Stomach smooth muscle (tissue), 2 donors: ENCODE measurements around the gene SMC1A.
A peak's percentile ranks its signal among the peaks of the same experiment; 100 is the strongest.

Experiments
- H3K27ac ChIP-seq: one replicate; pipeline ENCODE4 v1.7.0; 2013; ENCODE audit warnings: mild to moderate bottlenecking, low read length, inconsistent platforms
- H3K27me3 ChIP-seq, 2 donors: one replicate each; pipeline ENCODE4 v1.7.0; 2013; ENCODE audit warnings: low read length in 2 of 2; ENCODE audit not compliant: insufficient read depth in 2 of 2, control insufficient read depth in 1 of 2
- H3K36me3 ChIP-seq, 2 donors: one replicate each; pipeline ENCODE4 v1.7.0; 2013; ENCODE audit warnings: low read length in 2 of 2; ENCODE audit not compliant: control insufficient read depth in 2 of 2, insufficient read depth in 2 of 2
- H3K4me1 ChIP-seq: one replicate; pipeline ENCODE4 v1.7.0; 2013; ENCODE audit warnings: low read length; ENCODE audit not compliant: control insufficient read depth, insufficient read depth
- H3K4me3 ChIP-seq, 2 donors: one replicate each; pipeline ENCODE4 v1.7.0; 2013; ENCODE audit warnings: low read length in 2 of 2
- H3K9ac ChIP-seq, 2 donors: one replicate each; pipeline ENCODE4 v1.7.0; 2013; ENCODE audit warnings: low read length in 2 of 2, mild to moderate bottlenecking in 1 of 2
- H3K9me3 ChIP-seq, 2 donors: one replicate each; pipeline ENCODE4 v1.7.0; 2013; ENCODE audit warnings: low read length in 2 of 2; ENCODE audit not compliant: control insufficient read depth in 2 of 2
- donor health status: healthy.
- donor health status: Pancreatic carcinoma.

Gene SMC1A

GRCh38 chrX:53441531-53442321 is 19.3 kb upstream of the SMC1A start:
- H3K9ac ChIP-seq = peak overlapping the region; percentile 29 to 55
- peaks cover 16% of the 10 kb centered on the region for H3K4me1 ChIP-seq
- no peak overlapping the region for H3K27ac ChIP-seq
- no peaks in the 10 kb centered on the region for H3K9me3 ChIP-seq
- peak overlapping the region; percentile 71 for H3K4me3 ChIP-seq
- no peaks in the 10 kb centered on the region for H3K36me3 ChIP-seq
- peaks cover 0 to 19% of the 10 kb centered on the region in 2 donors for H3K27me3 ChIP-seq

- H3K27ac ChIP-seq = no peak overlapping the region
- H3K36me3 ChIP-seq = no peaks in the 10 kb centered on the region
- peak overlapping the region; percentile 71 for H3K4me3 ChIP-seq
- peaks cover 0 to 15% of the 10 kb centered on the region in 2 donors for H3K27me3 ChIP-seq
- peak overlapping the region; percentile 21 to 51 for H3K9ac ChIP-seq
- no peaks in the 10 kb centered on the region for H3K9me3 ChIP-seq
- H3K4me1 ChIP-seq = peaks cover 16% of the 10 kb centered on the region
Measured at GRCh38 chrX:53440621-53441517, 18.4 kb upstream of the SMC1A start.

GRCh38 chrX:53440101-53440500 is 17.6 kb upstream of the SMC1A start:
- H3K27ac ChIP-seq = no peak overlapping the region
- H3K9me3 ChIP-seq = no peaks in the 10 kb centered on the region
- peaks cover 16% of the 10 kb centered on the region for H3K4me1 ChIP-seq
- peaks cover 0 to 15% of the 10 kb centered on the region in 2 donors for H3K27me3 ChIP-seq
- no peak overlapping the region for H3K4me3 ChIP-seq
- H3K36me3 ChIP-seq = no peaks in the 10 kb centered on the region
- peak overlapping the region in 1 of 2 donors; percentile 51 for H3K9ac ChIP-seq

- Histone ChIP-seq H3K9ac (no peak overlapping the region), H3K9me3 (no peaks in the 10 kb centered on the region), H3K4me3 (no peak overlapping the region), H3K36me3 (no peaks in the 10 kb centered on the region), H3K27ac (no peak overlapping the region), H3K4me1 (peaks cover 22% of the 10 kb centered on the region), H3K27me3 (peaks cover 0 to 15% of the 10 kb centered on the region in 2 donors)
Measured at GRCh38 chrX:53438832-53439230, 16.4 kb upstream of the SMC1A start.

GRCh38 chrX:53438174-53438831 is 15.8 kb upstream of the SMC1A start:
- no peak overlapping the region for H3K27ac ChIP-seq
- no peaks in the 10 kb centered on the region for H3K9me3 ChIP-seq
- H3K9ac ChIP-seq = no peak overlapping the region
- H3K36me3 ChIP-seq = no peaks in the 10 kb centered on the region
- no peak overlapping the region for H3K4me3 ChIP-seq
- H3K4me1 ChIP-seq = peaks cover 28% of the 10 kb centered on the region
- H3K27me3 ChIP-seq = peaks cover 0 to 15% of the 10 kb centered on the region in 2 donors

GRCh38 chrX:53437206-53437605 is 14.8 kb upstream of the SMC1A start:
- no peaks in the 10 kb centered on the region for H3K9me3 ChIP-seq
- no peak overlapping the region for H3K9ac ChIP-seq
- H3K4me1 ChIP-seq = peaks cover 28% of the 10 kb centered on the region
- H3K4me3 ChIP-seq = no peak overlapping the region
- H3K27ac ChIP-seq = no peak overlapping the region
- H3K36me3 ChIP-seq = no peaks in the 10 kb centered on the region
- peaks cover 0 to 12% of the 10 kb centered on the region in 2 donors for H3K27me3 ChIP-seq

GRCh38 chrX:53435997-53436396 is 13.5 kb upstream of the SMC1A start:
- H3K27me3 ChIP-seq = peaks cover 0 to 10% of the 10 kb centered on the region in 2 donors
- H3K27ac ChIP-seq = no peak overlapping the region
- peaks cover 0 to 9% of the 10 kb centered on the region in 2 donors for H3K36me3 ChIP-seq
- no peaks in the 10 kb centered on the region for H3K9me3 ChIP-seq
- peaks cover 18% of the 10 kb centered on the region for H3K4me1 ChIP-seq
- no peak overlapping the region for H3K9ac ChIP-seq
- H3K4me3 ChIP-seq = no peak overlapping the region

GRCh38 chrX:53433651-53434639 is 11.5 kb upstream of the SMC1A start, which contains the start of gene HSD17B10:
Gene HSD17B10, minus strand, starts transcription at chrX:53434370. Its CDS starts 25 bp downstream, at chrX:53434345.
- Histone ChIP-seq H3K4me3 (peak within 1 kb of the TSS; percentile 86 to 87), H3K4me1 (peaks cover 12% of the 10 kb centered on the region), H3K9me3 (no peaks in the 10 kb centered on the region), H3K27me3 (peaks cover 0 to 12% of the 10 kb centered on the region in 2 donors), H3K27ac (peak within 1 kb of the TSS; percentile 64), H3K36me3 (peaks cover 0 to 13% of the 10 kb centered on the region in 2 donors), H3K9ac (peak within 1 kb of the TSS; percentile 82 to 89)

GRCh38 chrX:53430231-53430630 is 7.8 kb upstream of the SMC1A start:
- Histone ChIP-seq H3K4me3 (no peak overlapping the region), H3K9me3 (no peaks in the 10 kb centered on the region), H3K4me1 (peaks cover 12% of the 10 kb centered on the region), H3K27ac (no peak overlapping the region), H3K27me3 (peaks cover 0 to 9% of the 10 kb centered on the region in 2 donors), H3K36me3 (peaks cover 3 to 17% of the 10 kb centered on the region in 2 donors), H3K9ac (no peak overlapping the region)
